ENCODE data around the gene USP22.

DNA sequence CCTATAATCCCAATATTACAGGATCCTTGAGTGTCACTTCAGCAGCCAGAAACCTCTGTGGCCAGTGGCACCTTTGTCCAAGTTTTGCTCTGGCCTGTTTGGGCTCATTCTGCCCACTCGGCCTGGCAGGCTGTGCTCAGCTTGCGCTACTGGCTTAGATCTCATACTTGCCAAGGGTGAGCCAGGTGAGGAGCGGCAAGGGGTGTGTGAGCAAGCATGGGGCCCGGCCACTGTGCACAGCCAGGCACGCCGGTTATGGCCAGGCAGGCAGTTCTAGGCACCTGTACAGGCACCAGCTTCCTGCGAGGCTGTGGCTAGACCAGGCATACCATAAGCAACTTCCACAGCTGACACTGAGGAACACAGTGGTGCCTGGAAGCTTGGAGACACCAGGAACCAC is 16.9 kb upstream of the USP22 start:
- TF ChIP-seq, protein P1, sequence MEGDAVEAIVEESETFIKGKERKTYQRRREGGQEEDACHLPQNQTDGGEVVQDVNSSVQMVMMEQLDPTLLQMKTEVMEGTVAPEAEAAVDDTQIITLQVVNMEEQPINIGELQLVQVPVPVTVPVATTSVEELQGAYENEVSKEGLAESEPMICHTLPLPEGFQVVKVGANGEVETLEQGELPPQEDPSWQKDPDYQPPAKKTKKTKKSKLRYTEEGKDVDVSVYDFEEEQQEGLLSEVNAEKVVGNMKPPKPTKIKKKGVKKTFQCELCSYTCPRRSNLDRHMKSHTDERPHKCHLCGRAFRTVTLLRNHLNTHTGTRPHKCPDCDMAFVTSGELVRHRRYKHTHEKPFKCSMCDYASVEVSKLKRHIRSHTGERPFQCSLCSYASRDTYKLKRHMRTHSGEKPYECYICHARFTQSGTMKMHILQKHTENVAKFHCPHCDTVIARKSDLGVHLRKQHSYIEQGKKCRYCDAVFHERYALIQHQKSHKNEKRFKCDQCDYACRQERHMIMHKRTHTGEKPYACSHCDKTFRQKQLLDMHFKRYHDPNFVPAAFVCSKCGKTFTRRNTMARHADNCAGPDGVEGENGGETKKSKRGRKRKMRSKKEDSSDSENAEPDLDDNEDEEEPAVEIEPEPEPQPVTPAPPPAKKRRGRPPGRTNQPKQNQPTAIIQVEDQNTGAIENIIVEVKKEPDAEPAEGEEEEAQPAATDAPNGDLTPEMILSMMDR (IDR thresholded peaks at IDR 0.05): no peak
- no peak for TF ChIP-seq POLR2AphosphoS5 (IDR thresholded peaks at IDR 0.05; ENCODE audit: insufficient read depth in 1 of 2, low read depth in 1 of 2)
